Calu3 (cell line): ENCODE data around the gene CLDN9. TPM values are rescaled to one million over a fixed set of nuclear protein-coding genes. Genes with fewer than 3 reads are reported as not detected.

Experiments
- BruUV-seq: library from RNA; stranded (reverse); fragments of 400-500 nt; replicated peaks from 2 replicates; lab custom pipeline; 2021; lab: Mats Ljungman, UMichigan
- CTCF ChIA-PET: fragments of 300-600 bp; sonication (Branson Sonifier 250); formaldehyde crosslinking; loops from one replicate; lab custom pipeline; 2022; ENCODE audit warnings: antibody characterized with exemption; lab: Charles Lee
- DNase-seq: peaks from one replicate; pipeline ENCODE4 v3.0.0; 2022
- H3K27ac Mint-ChIP-seq: one replicate; pipeline ENCODE4 v1.8.0; 2022; ENCODE audit warnings: mixed read lengths; ENCODE audit not compliant: unreplicated experiment
- H3K27me3 Mint-ChIP-seq: one replicate; pipeline ENCODE4 v1.8.0; 2022; ENCODE audit warnings: mixed read lengths; ENCODE audit not compliant: unreplicated experiment
- H3K36me3 Mint-ChIP-seq: one replicate; pipeline ENCODE4 v1.8.0; 2022; ENCODE audit warnings: mild to moderate bottlenecking, moderate library complexity, mixed read lengths; ENCODE audit not compliant: insufficient read depth, unreplicated experiment
- H3K4me1 Mint-ChIP-seq: one replicate; pipeline ENCODE4 v1.8.0; 2022; ENCODE audit warnings: mild to moderate bottlenecking, low read depth, mixed read lengths; ENCODE audit not compliant: unreplicated experiment
- H3K4me3 Mint-ChIP-seq: one replicate; pipeline ENCODE4 v1.8.0; 2022; ENCODE audit warnings: mild to moderate bottlenecking, low read depth, moderate library complexity, mixed read lengths; ENCODE audit not compliant: unreplicated experiment
- H3K9me3 Mint-ChIP-seq: one replicate; pipeline ENCODE4 v1.8.0; 2022; ENCODE audit warnings: low read depth, mixed read lengths; ENCODE audit not compliant: unreplicated experiment
- CTCF ChIP-seq: fragments of 200-600 bp; IDR thresholded peaks from one replicate; pipeline ENCODE4 v1.8.0; 2022; ENCODE audit warnings: antibody characterized with exemption; ENCODE audit not compliant: unreplicated experiment
- intact Hi-C: fragments of 100-400 bp; cut with micrococcal nuclease; formaldehyde crosslinking; loops from one replicate; pipeline ENCODE4 v1.10.0; 2022; ENCODE audit not compliant: unreplicated experiment
- total RNA-seq: library from RNA; stranded (reverse); gene quantifications from 2 replicates; pipeline ENCODE4 v1.2.3, GENCODE V29; 2022

Gene CLDN9
- total RNA-seq, 1 experiment from 2014 or later = 13.5 TPM

DNA sequence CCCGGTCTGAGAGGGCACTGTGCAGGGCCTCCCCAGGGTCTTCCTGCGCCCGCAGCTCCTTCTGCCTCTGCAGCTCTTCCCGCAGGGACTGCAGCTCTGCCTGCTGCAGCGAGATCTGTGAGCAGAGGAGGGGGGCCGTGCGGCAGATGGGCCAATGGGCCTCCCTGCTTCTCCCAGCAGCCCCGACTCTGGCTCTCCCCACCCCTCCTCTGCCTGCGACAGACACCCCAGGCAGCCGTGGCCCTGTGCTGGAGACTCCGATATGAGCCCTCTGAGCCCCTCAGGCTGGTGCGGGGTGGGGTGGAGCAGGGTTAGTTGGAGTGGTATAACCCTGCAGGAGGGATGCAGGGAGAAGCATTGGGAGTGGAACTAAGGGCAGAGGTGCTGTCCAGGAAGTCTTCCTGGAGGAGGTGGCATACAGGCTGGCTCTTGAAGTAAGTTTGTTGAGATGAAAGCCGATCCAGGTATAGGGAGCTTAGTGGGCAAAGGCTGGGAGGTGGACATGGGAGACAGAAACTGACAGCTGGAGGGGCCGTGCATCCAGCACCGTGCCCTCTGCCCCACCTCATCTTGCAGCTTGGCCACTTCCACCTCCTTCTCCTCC lies 16.1 kb downstream of the CLDN9 start:
- no peak for DNase-seq
- H3K4me3 Mint-ChIP-seq = no peak overlapping the region

DNA sequence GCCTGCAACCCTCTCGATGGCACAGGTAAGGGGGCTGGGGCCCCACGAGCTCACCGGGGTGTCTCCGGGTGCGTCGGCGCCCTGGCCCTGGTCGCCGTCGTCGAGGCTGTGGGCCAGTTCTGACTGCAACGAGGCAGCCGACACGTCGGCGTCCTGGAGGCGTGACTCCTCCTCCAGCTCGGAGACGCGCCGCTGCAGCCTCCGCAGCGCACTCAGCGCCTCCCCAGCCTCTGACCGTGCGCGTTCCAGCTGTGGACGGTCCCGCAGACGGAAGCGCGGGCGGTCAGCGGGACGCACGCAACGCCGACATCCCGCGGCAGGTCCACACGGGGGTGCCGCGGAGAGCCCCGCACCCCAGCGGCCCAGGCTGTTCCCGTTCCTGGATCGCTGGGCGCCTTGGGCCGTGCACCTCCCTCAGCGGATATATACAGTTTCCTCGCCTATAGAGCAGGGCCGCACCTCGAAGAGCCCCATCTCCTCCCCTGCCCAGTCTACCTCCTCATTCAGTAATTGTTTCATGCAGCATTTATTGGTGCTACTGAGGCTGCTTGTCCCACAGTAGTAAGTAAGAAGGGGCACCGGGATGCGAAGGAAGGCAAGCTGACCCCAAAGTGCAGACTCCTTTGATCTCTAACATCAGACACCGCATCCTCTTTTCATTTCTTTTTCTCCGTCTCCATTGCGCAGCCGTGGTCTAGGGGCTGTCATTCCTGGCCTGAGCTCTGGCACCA lies 16.9 kb downstream of the CLDN9 start:
- no peak for DNase-seq
- no peaks in the 10 kb centered on the region for H3K27me3 Mint-ChIP-seq
- no peak overlapping the region for H3K4me3 Mint-ChIP-seq
- no peak for TF ChIP-seq CTCF
- CTCF ChIA-PET = interaction anchor here (0.8 to 0.9 kb wide), 2 partner anchors 100 to 120 kb away, joined by 4 to 7 read pairs; no protein-coding TSS in a partner anchor
- intact Hi-C loops = no loop called here
- H3K9me3 Mint-ChIP-seq = no peaks in the 10 kb centered on the region
- peak overlapping the region; percentile 21 for H3K27ac Mint-ChIP-seq
- no peaks in the 10 kb centered on the region for H3K4me1 Mint-ChIP-seq
- BruUV-seq = no TSS peak
- peaks cover 74% of the 10 kb centered on the region for H3K36me3 Mint-ChIP-seq

More for the DNA sequence above, 16.1 kb downstream of the CLDN9 start:
- Mint-ChIP-seq H3K36me3 (peaks cover 82% of the 10 kb centered on the region), H3K27me3 (no peaks in the 10 kb centered on the region), H3K27ac (no peak overlapping the region), H3K9me3 (no peaks in the 10 kb centered on the region), H3K4me1 (peaks cover 7% of the 10 kb centered on the region)
- CTCF ChIA-PET = interaction anchor here (0.6 to 1.3 kb wide), 5 partner anchors 9 to 776 kb away, joined by 4 to 12 read pairs (median 6); partner anchors contain the start of gene TNFRSF12A
- no peak for TF ChIP-seq CTCF
- no TSS peak for BruUV-seq
- intact Hi-C loops = no loop called here

DNA sequence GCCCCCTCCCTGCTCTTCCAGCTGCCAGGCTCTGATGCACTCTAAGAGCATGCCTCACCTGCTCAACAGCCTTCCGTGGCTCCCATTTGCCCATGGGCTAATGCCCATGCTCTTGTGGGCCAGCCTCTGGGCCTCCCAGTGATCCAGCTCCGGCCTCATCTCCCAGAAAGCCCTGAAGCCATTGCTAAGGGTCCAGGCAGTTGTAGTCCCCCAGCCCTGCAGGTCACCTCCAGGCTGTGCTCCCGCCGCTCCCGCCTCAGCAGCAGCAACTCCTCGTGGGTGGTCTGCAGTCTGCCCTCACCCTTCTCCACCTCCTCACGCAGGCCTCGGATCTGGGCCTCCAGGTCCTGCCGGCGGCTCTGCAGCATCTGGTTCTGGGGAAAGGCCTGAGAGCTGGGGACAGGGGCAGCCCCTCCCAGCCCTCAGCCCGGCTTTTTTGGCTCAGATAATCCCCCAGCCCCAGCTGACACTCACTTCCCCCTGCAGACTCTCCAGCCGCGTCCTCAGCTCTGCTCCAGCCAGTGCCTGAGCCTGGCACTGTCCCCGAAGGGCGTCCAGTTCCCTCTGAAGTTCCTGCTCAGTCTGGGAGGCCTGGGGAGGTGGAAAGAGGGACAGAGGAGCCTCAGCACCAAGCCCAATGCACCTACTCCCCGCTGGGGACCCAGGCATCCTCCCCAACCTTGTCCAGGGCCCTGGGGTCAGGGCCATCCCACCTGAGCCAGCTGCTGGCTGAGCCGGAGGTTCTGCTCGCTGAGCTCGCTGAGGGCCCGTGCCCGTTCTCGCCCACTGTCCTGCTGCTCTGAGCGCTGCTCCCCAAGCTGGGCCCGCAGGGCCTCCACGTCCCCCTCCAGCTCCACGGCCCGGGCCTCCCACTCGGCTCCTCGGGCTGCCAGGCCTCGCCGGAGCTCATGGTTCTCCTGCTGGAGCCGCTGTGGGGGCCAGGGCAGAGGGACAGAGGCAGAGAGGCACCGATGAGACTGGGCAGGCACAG lies 17.8 kb downstream of the CLDN9 start:
- no peaks in the 10 kb centered on the region for H3K27me3 Mint-ChIP-seq
- H3K27ac Mint-ChIP-seq = peak overlapping the region; percentile 21
- H3K4me3 Mint-ChIP-seq = no peak overlapping the region
- no peaks in the 10 kb centered on the region for H3K4me1 Mint-ChIP-seq
- DNase-seq = no peak
- CTCF ChIA-PET = interaction anchor here (0.8 to 2.1 kb wide), 7 partner anchors 9 to 252 kb away, joined by 3 to 40 read pairs (median 5); partner anchors contain the start of gene TNFRSF12A
- TF ChIP-seq CTCF = no peak
- peaks cover 68% of the 10 kb centered on the region for H3K36me3 Mint-ChIP-seq
- intact Hi-C loops = no loop called here
- H3K9me3 Mint-ChIP-seq = no peaks in the 10 kb centered on the region
- BruUV-seq = no TSS peak

- BruUV-seq = no TSS peak
- Mint-ChIP-seq H3K4me3 (no peak overlapping the region), H3K27me3 (no peaks in the 10 kb centered on the region), H3K27ac (no peak overlapping the region), H3K9me3 (no peaks in the 10 kb centered on the region), H3K4me1 (no peaks in the 10 kb centered on the region), H3K36me3 (peaks cover 68% of the 10 kb centered on the region)
- CTCF ChIA-PET = interaction anchor here (1.0 to 2.4 kb wide), 4 partner anchors 10 to 133 kb away, joined by 4 to 13 read pairs (median 4); no protein-coding TSS in a partner anchor
- intact Hi-C loops = no loop called here
- DNase-seq = no peak
- no peak for TF ChIP-seq CTCF
Observed at GRCh38 chr16:3032624-3033023, 19.9 kb downstream of the CLDN9 start.
